ENCODE results near the gene AACS.

GRCh38 chr12:125110641-125111360 lies 45.6 kb downstream of the AACS start:
- TF ChIP-seq CTCF (IDR thresholded peaks at IDR 0.05; ENCODE audit: low read depth, low read length, missing input control) (no peak), TAF1 (conservative IDR thresholded peaks at IDR 0.05) (no peak), SP1 (IDR thresholded peaks at IDR 0.05) (no peak), RXRA (IDR thresholded peaks at IDR 0.05) (no peak), YY1 (IDR thresholded peaks at IDR 0.05) (no peak), RAD21 (IDR thresholded peaks at IDR 0.05) (no peak), ATF3 (IDR thresholded peaks at IDR 0.05) (peak; percentile 87), REST (IDR thresholded peaks at IDR 0.05) (no peak), GABPA (IDR thresholded peaks at IDR 0.05 in 1 of 2, conservative IDR thresholded peaks at IDR 0.05 in 1 of 2) (no peak), EGR1 (IDR thresholded peaks at IDR 0.05; ENCODE audit: low read depth in 2 of 2) (no peak), MAX (IDR thresholded peaks at IDR 0.05) (no peak)
